Activated CD8-positive, alpha-beta T cell treated with anti-CD3 and anti-CD28 coated beads for 36 hours (primary cell): ENCODE measurements around the gene PTK7. TPM values are rescaled to one million over a fixed set of nuclear protein-coding genes. Genes with fewer than 3 reads are reported as not detected.

Experiments
- ATAC-seq: fragments of 200-7000 bp; cut with Tn5 transposase; one replicate; pipeline ENCODE4 v1.10.0; 2021; ENCODE audit warnings: mild to moderate bottlenecking, moderate library complexity
- CTCF ChIA-PET: fragments of 350-600 bp; sonication (Branson Sonifier 250); formaldehyde crosslinking; loops from one replicate; lab custom pipeline; 2021; ENCODE audit warnings: antibody characterized with exemption; lab: Charles Lee
- POLR2A ChIA-PET: fragments of 350-600 bp; sonication (Branson Sonifier 250); formaldehyde crosslinking; loops from one replicate; lab custom pipeline; 2021; ENCODE audit warnings: antibody characterized with exemption; lab: Charles Lee
- DNase-seq: peaks from one replicate; pipeline ENCODE4 v3.0.0-alpha.2; 2020
- H3K27ac Mint-ChIP-seq: one replicate; pipeline ENCODE4 v1.8.0; 2021; ENCODE audit warnings: mild to moderate bottlenecking, mixed read lengths
- H3K27me3 Mint-ChIP-seq: one replicate; pipeline ENCODE4 v1.8.0; 2021; ENCODE audit warnings: mixed read lengths
- H3K36me3 Mint-ChIP-seq: one replicate; pipeline ENCODE4 v1.8.0; 2021; ENCODE audit warnings: low read depth, mixed read lengths
- H3K4me1 Mint-ChIP-seq: one replicate; pipeline ENCODE4 v1.8.0; 2021; ENCODE audit warnings: low read depth, mixed read lengths
- H3K4me3 Mint-ChIP-seq: one replicate; pipeline ENCODE4 v1.8.0; 2021; ENCODE audit warnings: mild to moderate bottlenecking, moderate library complexity, mixed read lengths
- H3K9me3 Mint-ChIP-seq: one replicate; pipeline ENCODE4 v1.8.0; 2021; ENCODE audit warnings: mixed read lengths
- CTCF ChIP-seq: fragments of 200-600 bp; IDR thresholded peaks from one replicate; pipeline ENCODE4 v1.8.0; 2022; ENCODE audit warnings: antibody characterized with exemption, mild to moderate bottlenecking
- intact Hi-C: fragments of 100-400 bp; cut with micrococcal nuclease; formaldehyde crosslinking; loops from one replicate; pipeline ENCODE4 v1.10.0; 2022
- total RNA-seq, 2 experiments: library from RNA; stranded (reverse); gene quantifications; one replicate each; pipeline ENCODE4 v1.2.3, GENCODE V29; 2021

PTK7 gene
- total RNA-seq, 2 experiments from 2014 or later: 3.8 to 4.1 TPM

DNA sequence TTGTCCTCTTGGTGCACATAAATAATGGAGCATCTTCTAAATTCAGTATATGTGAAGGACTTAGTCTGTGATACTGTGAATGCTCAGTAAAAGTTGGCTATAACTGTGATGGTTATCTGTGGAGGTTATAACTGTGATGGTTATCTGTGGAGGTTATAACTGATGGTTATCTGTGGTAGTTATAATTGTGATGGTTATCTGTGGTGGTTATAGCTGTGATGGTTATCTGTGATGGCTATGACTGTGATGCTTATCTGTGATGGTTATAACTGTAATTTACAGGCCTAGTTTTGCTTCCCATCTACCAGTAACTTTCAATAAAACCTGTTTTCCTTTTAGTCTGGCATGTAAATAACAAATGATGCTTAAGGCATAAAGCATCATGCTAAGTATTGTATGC lies 16.5 kb downstream of the PTK7 start:
- H3K27me3 Mint-ChIP-seq: no peaks in the 10 kb centered on the region
- peaks cover 2% of the 10 kb centered on the region for H3K4me1 Mint-ChIP-seq
- no peak for TF ChIP-seq CTCF
- intact Hi-C loops: no loop called here
- CTCF ChIA-PET: no interaction called here
- H3K9me3 Mint-ChIP-seq: no peaks in the 10 kb centered on the region
- ATAC-seq: no peak
- no peaks in the 10 kb centered on the region for H3K36me3 Mint-ChIP-seq
- H3K4me3 Mint-ChIP-seq: no peak overlapping the region
- H3K27ac Mint-ChIP-seq: no peak overlapping the region
- no peak for DNase-seq
- POLR2A ChIA-PET: no interaction called here

DNA sequence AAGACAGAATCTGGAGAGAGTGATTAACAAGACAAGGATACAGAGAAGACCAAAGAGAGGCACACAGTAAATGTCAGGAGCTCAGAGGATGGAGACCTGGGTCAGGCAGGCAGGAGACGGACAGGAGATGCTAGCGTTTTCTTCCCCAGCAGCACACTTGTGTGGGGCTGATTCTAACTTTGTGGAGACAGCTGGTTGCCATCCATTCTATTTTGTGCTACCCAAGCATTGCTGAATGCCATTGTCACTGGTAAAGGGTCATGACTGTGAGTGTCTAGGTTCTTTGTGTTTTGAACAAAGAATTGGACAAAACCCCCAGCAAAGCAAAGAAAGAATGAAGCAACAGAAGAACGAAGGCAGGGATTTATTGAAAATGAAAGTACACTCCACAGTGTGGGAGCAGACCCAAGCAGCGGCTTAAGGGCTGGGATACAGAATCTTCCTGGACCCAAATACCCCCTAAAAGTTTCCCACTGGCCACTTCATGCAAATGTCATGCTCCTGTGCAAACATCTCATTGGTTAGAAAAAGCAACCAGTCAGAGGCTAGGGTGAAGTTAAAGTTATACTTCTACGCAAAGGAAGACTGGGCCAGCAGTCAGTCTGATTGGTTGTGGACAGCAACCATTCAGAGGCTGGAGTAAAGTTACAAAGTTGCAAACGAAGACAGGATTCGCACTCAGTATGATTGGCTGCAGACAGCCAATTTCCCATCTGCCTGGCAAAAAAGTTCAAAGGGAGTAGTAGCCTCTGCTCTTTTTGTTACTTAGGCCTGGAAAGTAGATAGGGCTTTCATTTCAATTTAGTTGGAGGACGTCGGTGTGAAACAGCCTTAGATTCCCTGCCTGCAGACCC lies 17.5 kb downstream of the PTK7 start:
- no peak for TF ChIP-seq CTCF
- no peak overlapping the region for H3K27ac Mint-ChIP-seq
- intact Hi-C loops: no loop called here
- H3K4me1 Mint-ChIP-seq: peaks cover 2% of the 10 kb centered on the region
- no peaks in the 10 kb centered on the region for H3K9me3 Mint-ChIP-seq
- DNase-seq (no peak), ATAC-seq (peak; percentile 27)
- no peak overlapping the region for H3K4me3 Mint-ChIP-seq
- no peaks in the 10 kb centered on the region for H3K27me3 Mint-ChIP-seq
- CTCF ChIA-PET: interaction anchor here (1.0 kb wide), 1 partner anchor 49 kb away, joined by 3 read pairs; no protein-coding TSS in a partner anchor
- H3K36me3 Mint-ChIP-seq: no peaks in the 10 kb centered on the region
- POLR2A ChIA-PET: no interaction called here

GRCh38 chr6:43095939-43096338 lies 19.8 kb downstream of the PTK7 start:
- CTCF ChIA-PET: interaction anchor here (3.0 kb wide), 1 partner anchor 48 kb away, joined by 10 read pairs; no protein-coding TSS in a partner anchor
- ATAC-seq (no peak), DNase-seq (no peak)
- no peaks in the 10 kb centered on the region for H3K27me3 Mint-ChIP-seq
- no peaks in the 10 kb centered on the region for H3K9me3 Mint-ChIP-seq
- no peak overlapping the region for H3K4me3 Mint-ChIP-seq
- H3K36me3 Mint-ChIP-seq: no peaks in the 10 kb centered on the region
- POLR2A ChIA-PET: interaction anchor here (0.7 kb wide), 1 partner anchor 29 kb away, joined by 3 read pairs; no protein-coding TSS in a partner anchor
- TF ChIP-seq CTCF: no peak
- H3K27ac Mint-ChIP-seq: no peak overlapping the region
- intact Hi-C loops: no loop called here
- H3K4me1 Mint-ChIP-seq: peaks cover 2% of the 10 kb centered on the region

DNA sequence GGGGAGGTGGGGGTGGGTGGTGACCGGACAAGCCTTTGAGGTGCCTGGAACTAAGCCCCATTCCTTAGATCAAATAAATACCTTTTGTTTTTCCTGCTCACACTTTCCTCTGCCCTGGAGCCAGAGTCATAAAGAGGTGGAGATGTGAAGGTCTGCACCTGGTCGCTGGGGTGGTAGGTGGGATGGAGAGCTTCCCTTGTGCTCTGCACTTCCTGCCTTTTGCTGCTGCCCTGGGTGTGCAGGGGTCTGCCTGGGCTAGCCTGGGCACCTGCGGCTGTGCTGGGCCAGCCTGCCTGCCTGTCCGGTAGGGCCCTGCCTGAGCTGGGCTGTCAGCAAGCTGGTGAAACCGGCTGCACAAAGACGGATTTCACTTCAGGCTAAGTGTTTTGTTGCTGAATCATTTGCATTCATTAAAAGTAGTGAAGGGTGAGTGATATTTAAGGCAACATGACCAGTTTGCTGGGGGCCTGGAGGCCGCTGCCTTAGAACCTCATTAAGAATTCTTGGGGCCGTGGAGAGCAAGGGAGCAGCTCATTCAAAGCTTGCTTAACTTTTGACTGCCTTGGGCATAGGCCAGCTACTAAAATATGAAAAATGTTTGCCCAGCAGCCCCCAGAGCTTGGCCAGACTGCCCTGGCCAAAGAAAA lies 20.5 kb downstream of the PTK7 start:
- Mint-ChIP-seq H3K27ac (no peak overlapping the region), H3K36me3 (no peaks in the 10 kb centered on the region), H3K4me1 (peaks cover 2% of the 10 kb centered on the region), H3K4me3 (no peak overlapping the region), H3K9me3 (no peaks in the 10 kb centered on the region), H3K27me3 (no peaks in the 10 kb centered on the region)
- no peak for TF ChIP-seq CTCF
- DNase-seq: no peak
- intact Hi-C loops: no loop called here
- ChIA-PET CTCF (interaction anchor here (3.0 kb wide), 1 partner anchor 47 kb away, joined by 10 read pairs; no protein-coding TSS in a partner anchor), POLR2A (interaction anchor here (0.7 kb wide), 1 partner anchor 29 kb away, joined by 3 read pairs; no protein-coding TSS in a partner anchor)
- ATAC-seq: no peak
